Hematopoietic multipotent progenitor cell treated with erythropoietin and hydrocortisone succinate and interleukin-3 and kit ligand, for 6 days (in vitro differentiated cells): ENCODE data around the gene CFAP47.

ENCODE experiments used
- DNase-seq: peaks from one replicate; pipeline ENCODE4 v3.0.0-alpha.2; 2015

CFAP47 gene

GRCh38 chrX:36266155-36266554 is 346.6 kb downstream of the CFAP47 start:
- no peak for DNase-seq

- no peak for DNase-seq
Measured at GRCh38 chrX:36310136-36310535, 390.6 kb downstream of the CFAP47 start.

- no peak for DNase-seq
Measured at GRCh38 chrX:36314303-36314702, 394.8 kb downstream of the CFAP47 start.

- DNase-seq, result no peak
Measured at GRCh38 chrX:36334572-36334971, 415.0 kb downstream of the CFAP47 start.

- DNase-seq, result no peak
Measured at GRCh38 chrX:36336751-36337150, 417.2 kb downstream of the CFAP47 start.

GRCh38 chrX:36344301-36344700 is 424.8 kb downstream of the CFAP47 start:
- DNase-seq, result no peak

GRCh38 chrX:36348509-36348908 is 429.0 kb downstream of the CFAP47 start:
- DNase-seq, result no peak

GRCh38 chrX:36357855-36358254 is 438.3 kb downstream of the CFAP47 start:
- no peak for DNase-seq

GRCh38 chrX:36364262-36364661 is 444.7 kb downstream of the CFAP47 start:
- no peak for DNase-seq

- no peak for DNase-seq
Measured at GRCh38 chrX:36383495-36383894, 464.0 kb downstream of the CFAP47 start.

GRCh38 chrX:36388901-36389300 is 469.4 kb downstream of the CFAP47 start:
- DNase-seq, result no peak

- DNase-seq, result no peak
Measured at GRCh38 chrX:36401774-36402173, 482.2 kb downstream of the CFAP47 start.

GRCh38 chrX:36407836-36408235 is 488.3 kb downstream of the CFAP47 start:
- DNase-seq, result no peak

- DNase-seq, result no peak
Measured at GRCh38 chrX:36414056-36414455, 494.5 kb downstream of the CFAP47 start.

GRCh38 chrX:36422368-36422767 is 502.8 kb downstream of the CFAP47 start:
- DNase-seq, result no peak

GRCh38 chrX:36431819-36432218 is 512.3 kb downstream of the CFAP47 start:
- DNase-seq, result no peak

- DNase-seq, result no peak
Measured at GRCh38 chrX:36434522-36434921, 515.0 kb downstream of the CFAP47 start.
